B cell (primary cell): ENCODE measurements around the gene IL17REL.

ENCODE experiments used
- EZH2 ChIP-seq: IDR thresholded peaks from 2 replicates; pipeline ENCODE4 v1.6.1; 2012; ENCODE audit warnings: borderline replicate concordance, low read depth, mild to moderate bottlenecking, moderate library complexity, low read length; ENCODE audit not compliant: insufficient read depth, poor library complexity, severe bottlenecking
- TF ChIP-seq, protein P1 (sequence below): fragments of 200-600 bp; IDR thresholded peaks from one replicate; pipeline ENCODE4 v1.8.0; 2022; ENCODE audit warnings: antibody characterized with exemption, mild to moderate bottlenecking

DNA sequence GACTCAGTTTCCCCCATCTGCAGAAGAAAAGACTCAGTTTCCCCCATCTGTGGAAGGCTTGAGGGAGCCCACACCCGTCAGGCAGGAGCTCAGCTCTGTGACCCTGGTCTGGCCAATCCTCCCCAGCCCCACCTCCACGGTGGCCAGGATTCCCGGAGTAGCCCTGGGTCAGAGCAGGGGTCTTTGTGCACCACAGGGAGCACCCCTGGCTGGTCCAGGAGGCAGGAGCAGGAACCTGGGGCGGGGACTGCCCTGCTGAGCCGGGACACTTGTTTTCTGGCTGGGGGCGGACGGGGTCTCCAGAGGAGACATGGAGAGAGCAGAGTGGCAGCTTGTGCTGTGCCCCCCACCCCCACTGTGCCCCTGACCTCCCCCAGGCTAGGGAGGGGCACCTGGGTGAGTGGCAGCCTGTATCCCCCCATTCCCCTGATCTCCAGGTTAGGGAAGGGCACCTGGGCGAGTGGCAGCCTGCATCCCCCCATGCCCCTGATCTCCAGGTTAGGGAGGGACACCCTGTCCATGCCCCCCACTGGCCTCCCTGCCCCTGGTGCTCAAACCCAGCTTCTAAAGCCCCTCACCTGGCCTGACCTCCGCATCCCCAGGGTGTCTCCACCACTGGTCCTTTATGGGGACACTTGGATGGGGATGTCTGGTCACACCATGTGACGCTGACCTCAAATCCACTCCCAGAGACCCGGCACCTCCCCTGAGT, 18.8 kb downstream of the IL17REL start:
- TF ChIP-seq, protein P1, sequence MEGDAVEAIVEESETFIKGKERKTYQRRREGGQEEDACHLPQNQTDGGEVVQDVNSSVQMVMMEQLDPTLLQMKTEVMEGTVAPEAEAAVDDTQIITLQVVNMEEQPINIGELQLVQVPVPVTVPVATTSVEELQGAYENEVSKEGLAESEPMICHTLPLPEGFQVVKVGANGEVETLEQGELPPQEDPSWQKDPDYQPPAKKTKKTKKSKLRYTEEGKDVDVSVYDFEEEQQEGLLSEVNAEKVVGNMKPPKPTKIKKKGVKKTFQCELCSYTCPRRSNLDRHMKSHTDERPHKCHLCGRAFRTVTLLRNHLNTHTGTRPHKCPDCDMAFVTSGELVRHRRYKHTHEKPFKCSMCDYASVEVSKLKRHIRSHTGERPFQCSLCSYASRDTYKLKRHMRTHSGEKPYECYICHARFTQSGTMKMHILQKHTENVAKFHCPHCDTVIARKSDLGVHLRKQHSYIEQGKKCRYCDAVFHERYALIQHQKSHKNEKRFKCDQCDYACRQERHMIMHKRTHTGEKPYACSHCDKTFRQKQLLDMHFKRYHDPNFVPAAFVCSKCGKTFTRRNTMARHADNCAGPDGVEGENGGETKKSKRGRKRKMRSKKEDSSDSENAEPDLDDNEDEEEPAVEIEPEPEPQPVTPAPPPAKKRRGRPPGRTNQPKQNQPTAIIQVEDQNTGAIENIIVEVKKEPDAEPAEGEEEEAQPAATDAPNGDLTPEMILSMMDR, result peak; percentile 49
- TF ChIP-seq EZH2, result no peak
